ENCODE data around the gene MED13. TPM values are rescaled to one million over a fixed set of nuclear protein-coding genes. Genes with fewer than 3 reads are reported as not detected.

MED13 gene
- polyA plus RNA-seq, 1 of the 3 experiments (the other 2 are of a cell fraction), result 6.3 TPM

- TF ChIP-seq SIN3A (IDR thresholded peaks at IDR 0.05; ENCODE audit: borderline replicate concordance, low read depth, low read length) (no peak), CTCF (IDR thresholded peaks at IDR 0.05) (no peak)
Measured at GRCh38 chr17:61946359-61946758, 118.7 kb downstream of the MED13 start (continued).

- H4K20me1 ChIP-seq (ENCODE audit: insufficient read depth), result no peaks in the 10 kb centered on the region
- POLR2A ChIA-PET, result no interaction called here
- peaks cover 23% of the 10 kb centered on the region for H3F3A ChIP-seq (replicated peaks; ENCODE audit: insufficient read depth)
- 95% methylated on average over 1 of the region's 1 CpG for WGBS (ENCODE audit: low lambda C conversion rate)
- H3K27ac ChIP-seq (ENCODE audit: low read depth in 2 of 2, low read length in 1 of 2), result no peak overlapping the region
- no peaks in the 10 kb centered on the region for H3K79me2 ChIP-seq (ENCODE audit: insufficient read depth)
- no peak overlapping the region for H3K4me2 ChIP-seq
- CTCF ChIA-PET, result interaction anchor here (1.0 to 1.7 kb wide), 3 partner anchors 11 to 167 kb away, joined by 3 to 4 read pairs (median 4); no protein-coding TSS in a partner anchor
- H2AFZ ChIP-seq (ENCODE audit: low read depth), result no peak overlapping the region
- H3K9ac ChIP-seq, result no peak overlapping the region
- H3K4me3 ChIP-seq (ENCODE audit: low read depth in 2 of 2, low read length in 1 of 2), result no peak overlapping the region
- no peaks in the 10 kb centered on the region for H3K9me2 ChIP-seq
- no peaks in the 10 kb centered on the region for H3K27me3 ChIP-seq (ENCODE audit: insufficient read depth)
- peaks cover 65 to 80% of the 10 kb centered on the region in 2 experiments for H3K36me3 ChIP-seq (replicated peaks in 1 of 2; ENCODE audit: control insufficient read depth in 1 of 2, insufficient read depth in 2 of 2, low read length in 1 of 2)
- no peak for DNase-seq
- H3K9me3 ChIP-seq, result no peaks in the 10 kb centered on the region
- no peaks in the 10 kb centered on the region for H3K4me1 ChIP-seq (ENCODE audit: control insufficient read depth in 1 of 2, insufficient read depth in 2 of 2, low read depth in 1 of 2, low read length in 1 of 2)
- TF ChIP-seq YY1 (IDR thresholded peaks at IDR 0.05; ENCODE audit: low read depth), result no peak
Measured at GRCh38 chr17:61943117-61943516, 122.0 kb downstream of the MED13 start.

- no peak overlapping the region for H2AFZ ChIP-seq (ENCODE audit: low read depth)
- POLR2A ChIA-PET, result no interaction called here
- no peaks in the 10 kb centered on the region for H4K20me1 ChIP-seq (ENCODE audit: insufficient read depth)
- WGBS (ENCODE audit: low lambda C conversion rate), result 97% methylated on average over 2 of the region's 2 CpGs
- DNase-seq, result no peak
- H3K9ac ChIP-seq, result no peak overlapping the region
- H3K27me3 ChIP-seq (ENCODE audit: insufficient read depth), result no peaks in the 10 kb centered on the region
- peaks cover 12% of the 10 kb centered on the region for H3F3A ChIP-seq (replicated peaks; ENCODE audit: insufficient read depth)
- no peak overlapping the region for H3K4me2 ChIP-seq
- H3K9me3 ChIP-seq, result no peaks in the 10 kb centered on the region
- H3K79me2 ChIP-seq (ENCODE audit: insufficient read depth), result no peaks in the 10 kb centered on the region
- H3K4me3 ChIP-seq (ENCODE audit: low read depth in 2 of 2, low read length in 1 of 2), result no peak overlapping the region
- no peaks in the 10 kb centered on the region for H3K4me1 ChIP-seq (ENCODE audit: control insufficient read depth in 1 of 2, insufficient read depth in 2 of 2, low read depth in 1 of 2, low read length in 1 of 2)
- TF ChIP-seq GABPA (IDR thresholded peaks at IDR 0.05; ENCODE audit: low read depth) (no peak), GATA2 (CRISPR knock-in tag; IDR thresholded peaks at IDR 0.05) (no peak), SMC3 (IDR thresholded peaks at IDR 0.05; ENCODE audit: low read depth, low read length) (no peak), EP300 (IDR thresholded peaks at IDR 0.05; ENCODE audit: borderline replicate concordance in 1 of 2, low read depth in 1 of 2, low read length in 1 of 2) (no peak), TCF12 (IDR thresholded peaks at IDR 0.05) (no peak), PBX3 (IDR thresholded peaks at IDR 0.05) (no peak), IRF3 (IDR thresholded peaks at IDR 0.05; ENCODE audit: low read depth, low read length) (no peak), SIN3A (IDR thresholded peaks at IDR 0.05; ENCODE audit: borderline replicate concordance, low read depth, low read length) (no peak), FOSL2 (IDR thresholded peaks at IDR 0.05; ENCODE audit: borderline replicate concordance, low read depth) (no peak), CHD2 (IDR thresholded peaks at IDR 0.05; ENCODE audit: low read length, partially characterized antibody) (no peak), ZBTB33 (IDR thresholded peaks at IDR 0.05; ENCODE audit: borderline replicate concordance, low read depth) (no peak), JUND (IDR thresholded peaks at IDR 0.05) (no peak), NRF1 (IDR thresholded peaks at IDR 0.05; ENCODE audit: low read depth, low read length) (no peak), RAD21 (IDR thresholded peaks at IDR 0.05; ENCODE audit: low read length) (no peak), NFIC (IDR thresholded peaks at IDR 0.05; ENCODE audit: borderline replicate concordance) (no peak), TAF1 (IDR thresholded peaks at IDR 0.05; ENCODE audit: borderline replicate concordance, low read depth, low read length) (no peak)
- H3K27ac ChIP-seq (ENCODE audit: low read depth in 2 of 2, low read length in 1 of 2), result no peak overlapping the region
- CTCF ChIA-PET, result no interaction called here
- H3K9me2 ChIP-seq, result no peaks in the 10 kb centered on the region
- peaks cover 55 to 69% of the 10 kb centered on the region in 2 experiments for H3K36me3 ChIP-seq (replicated peaks in 1 of 2; ENCODE audit: control insufficient read depth in 1 of 2, insufficient read depth in 2 of 2, low read length in 1 of 2)
Measured at GRCh38 chr17:61942085-61942484, 123.0 kb downstream of the MED13 start.

Measured in SK-N-SH (cell line).